ENCODE measurements around the gene RGL2. TPM values are rescaled to one million over a fixed set of nuclear protein-coding genes. Genes with fewer than 3 reads are reported as not detected.

Gene RGL2
- total and polyA plus RNA-seq, 10 of the 15 experiments (the other 5 are each of a cell fraction or from before 2014, with no cell fraction given) = 0.84 to 21.2 (median 6.8) TPM

DNA sequence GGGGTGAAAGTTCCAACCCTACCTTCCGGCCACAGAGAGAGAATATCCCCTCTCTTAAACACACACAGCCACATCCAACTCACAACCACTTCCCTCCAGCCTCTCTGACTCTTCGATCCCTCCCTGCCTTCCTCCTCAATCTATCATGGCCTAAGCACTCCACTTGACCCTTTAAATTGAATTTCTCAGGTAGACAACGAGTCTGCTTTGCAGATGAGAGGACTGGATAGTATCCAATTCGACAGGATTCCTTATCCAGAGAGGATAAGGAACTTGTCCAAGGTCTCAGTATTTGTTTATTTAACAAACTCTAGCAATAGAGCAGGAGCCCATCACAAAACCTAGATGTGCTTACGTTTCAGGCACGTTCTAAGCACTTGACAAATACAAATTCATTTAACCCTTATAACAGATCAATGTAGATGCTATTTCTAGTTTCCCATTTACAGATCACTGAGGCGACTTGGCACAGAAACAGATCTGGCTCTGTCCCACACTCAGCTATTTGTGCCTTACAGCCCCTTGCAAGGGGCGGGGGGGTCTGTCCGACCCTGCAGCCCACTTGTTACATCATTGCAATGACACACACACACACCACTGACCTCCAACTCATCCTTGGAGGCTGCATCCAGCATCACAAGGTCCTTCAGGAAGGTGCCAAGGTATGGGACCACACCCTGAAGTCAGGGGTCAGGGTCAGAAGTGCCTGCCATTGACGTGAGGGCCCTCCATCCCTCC, 4.5 kb downstream of the RGL2 start:
- no peak overlapping the region for H3K9ac ChIP-seq (ENCODE audit: control insufficient read depth, insufficient read depth, low read length)
- ATAC-seq (no peak), FAIRE-seq (no peak), DNase-seq (ENCODE audit: low read depth, low spot score) (no peak)
- H3K4me3 ChIP-seq = no peak overlapping the region
- ChIA-PET CTCF (no interaction called here), POLR2A (no interaction called here), RAD21 (ENCODE audit: unreplicated experiment) (no interaction called here), SMC1A (ENCODE audit: uncharacterized antibody, unreplicated experiment) (no interaction called here)
- no peak overlapping the region for H3K4me2 ChIP-seq (ENCODE audit: control insufficient read depth, insufficient read depth)
- H4K20me1 ChIP-seq (ENCODE audit: control insufficient read depth, insufficient read depth) = no peaks in the 10 kb centered on the region
- TF ChIP-seq MEF2B (IDR thresholded peaks at IDR 0.05; ENCODE audit: partially characterized antibody, poor library complexity, severe bottlenecking) (no peak), SPI1 (IDR thresholded peaks at IDR 0.05; ENCODE audit: borderline replicate concordance, insufficient read depth, low read depth, low read length) (no peak), PAX5 (IDR thresholded peaks at IDR 0.05; ENCODE audit: borderline replicate concordance, low read depth, low read length) (no peak), SMAD1 (IDR thresholded peaks at IDR 0.05; ENCODE audit: low read depth, partially characterized antibody) (no peak), ATF7 (IDR thresholded peaks at IDR 0.05; ENCODE audit: low read depth) (no peak), EGR1 (IDR thresholded peaks at IDR 0.05; ENCODE audit: borderline replicate concordance in 1 of 2, low read depth in 2 of 2, low read length in 2 of 2) (no peak)
- TF ChIP-seq, protein P1, sequence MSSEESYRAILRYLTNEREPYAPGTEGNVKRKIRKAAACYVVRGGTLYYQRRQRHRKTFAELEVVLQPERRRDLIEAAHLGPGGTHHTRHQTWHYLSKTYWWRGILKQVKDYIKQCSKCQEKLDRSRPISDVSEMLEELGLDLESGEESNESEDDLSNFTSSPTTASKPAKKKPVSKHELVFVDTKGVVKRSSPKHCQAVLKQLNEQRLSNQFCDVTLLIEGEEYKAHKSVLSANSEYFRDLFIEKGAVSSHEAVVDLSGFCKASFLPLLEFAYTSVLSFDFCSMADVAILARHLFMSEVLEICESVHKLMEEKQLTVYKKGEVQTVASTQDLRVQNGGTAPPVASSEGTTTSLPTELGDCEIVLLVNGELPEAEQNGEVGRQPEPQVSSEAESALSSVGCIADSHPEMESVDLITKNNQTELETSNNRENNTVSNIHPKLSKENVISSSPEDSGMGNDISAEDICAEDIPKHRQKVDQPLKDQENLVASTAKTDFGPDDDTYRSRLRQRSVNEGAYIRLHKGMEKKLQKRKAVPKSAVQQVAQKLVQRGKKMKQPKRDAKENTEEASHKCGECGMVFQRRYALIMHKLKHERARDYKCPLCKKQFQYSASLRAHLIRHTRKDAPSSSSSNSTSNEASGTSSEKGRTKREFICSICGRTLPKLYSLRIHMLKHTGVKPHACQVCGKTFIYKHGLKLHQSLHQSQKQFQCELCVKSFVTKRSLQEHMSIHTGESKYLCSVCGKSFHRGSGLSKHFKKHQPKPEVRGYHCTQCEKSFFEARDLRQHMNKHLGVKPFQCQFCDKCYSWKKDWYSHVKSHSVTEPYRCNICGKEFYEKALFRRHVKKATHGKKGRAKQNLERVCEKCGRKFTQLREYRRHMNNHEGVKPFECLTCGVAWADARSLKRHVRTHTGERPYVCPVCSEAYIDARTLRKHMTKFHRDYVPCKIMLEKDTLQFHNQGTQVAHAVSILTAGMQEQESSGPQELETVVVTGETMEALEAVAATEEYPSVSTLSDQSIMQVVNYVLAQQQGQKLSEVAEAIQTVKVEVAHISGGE (CRISPR knock-in tag; IDR thresholded peaks at IDR 0.05) = no peak
- H3K27me3 ChIP-seq (replicated peaks in 1 of 2; ENCODE audit: control insufficient read depth in 2 of 2, insufficient read depth in 2 of 2, low read length in 1 of 2) = no peaks in the 10 kb centered on the region
- peaks cover 19% of the 10 kb centered on the region for H3K79me2 ChIP-seq (ENCODE audit: control insufficient read depth, insufficient read depth, low read length)
- H3K4me1 ChIP-seq (ENCODE audit: control insufficient read depth, insufficient read depth, low read length) = peaks cover 7% of the 10 kb centered on the region
- no TSS peak for BruUV-seq (replicated peaks)
- no peak overlapping the region for H2AFZ ChIP-seq (ENCODE audit: control insufficient read depth, low read depth, low read length)
- 82% methylated on average over 10 of the region's 10 CpGs for WGBS (ENCODE audit: insufficient coverage, insufficient replicate concordance, low lambda C conversion rate, missing lambda C conversion rate)
- intact Hi-C loops (cut with micrococcal nuclease; ENCODE audit: unreplicated experiment) = no loop called here
- H3K27ac ChIP-seq (ENCODE audit: control insufficient read depth, insufficient read depth) = no peak overlapping the region
- in situ Hi-C loops (cut with MboI) = no loop called here
- no peaks in the 10 kb centered on the region for H3K9me3 ChIP-seq (replicated peaks; ENCODE audit: control insufficient read depth, insufficient read depth, low read length)
- H3K36me3 ChIP-seq (ENCODE audit: control insufficient read depth in 2 of 2, insufficient read depth in 2 of 2, low read length in 1 of 2) = peaks cover 0 to 9% of the 10 kb centered on the region in 2 experiments; a peak in 3 of 4 replicates
